Stimulated activated naive CD8-positive, alpha-beta T cell treated with anti-CD3 and anti-CD28 coated beads, Interleukin-15, amount 100 ng/mL, for 72 hours (primary cell): ENCODE data around the gene CEP170B.
"Not testable (repeated sequence)": the region's sequence is repeated elsewhere in the genome, so short reads cannot be mapped to it uniquely, and the experiment has no call there.

Source experiments
- ATAC-seq: fragments of 150-1000 bp; cut with Tn5 transposase; 2 replicates; pipeline ENCODE4 v1.10.0; 2021; ENCODE audit warnings: mild to moderate bottlenecking, moderate library complexity
- DNase-seq, 2 donors: peaks; one replicate each; pipeline ENCODE4 v3.0.0; 2021 to 2022
- H3K27ac Mint-ChIP-seq, 2 donors: one replicate each; pipeline ENCODE4 v1.8.0; 2022; ENCODE audit warnings: mild to moderate bottlenecking in 2 of 2, mixed read lengths in 2 of 2, moderate library complexity in 2 of 2
- H3K27me3 Mint-ChIP-seq: one replicate; pipeline ENCODE4 v1.8.0; 2022; ENCODE audit warnings: mixed read lengths
- H3K4me1 Mint-ChIP-seq: one replicate; pipeline ENCODE4 v1.8.0; 2022; ENCODE audit warnings: mild to moderate bottlenecking, mixed read lengths
- H3K4me3 Mint-ChIP-seq, 2 donors: one replicate each; pipeline ENCODE4 v1.8.0; 2022; ENCODE audit warnings: mild to moderate bottlenecking in 2 of 2, mixed read lengths in 2 of 2, moderate library complexity in 1 of 2
- H3K9me3 Mint-ChIP-seq, 2 donors: one replicate each; pipeline ENCODE4 v1.8.0; 2022; ENCODE audit warnings: mixed read lengths in 2 of 2

Gene CEP170B

DNA sequence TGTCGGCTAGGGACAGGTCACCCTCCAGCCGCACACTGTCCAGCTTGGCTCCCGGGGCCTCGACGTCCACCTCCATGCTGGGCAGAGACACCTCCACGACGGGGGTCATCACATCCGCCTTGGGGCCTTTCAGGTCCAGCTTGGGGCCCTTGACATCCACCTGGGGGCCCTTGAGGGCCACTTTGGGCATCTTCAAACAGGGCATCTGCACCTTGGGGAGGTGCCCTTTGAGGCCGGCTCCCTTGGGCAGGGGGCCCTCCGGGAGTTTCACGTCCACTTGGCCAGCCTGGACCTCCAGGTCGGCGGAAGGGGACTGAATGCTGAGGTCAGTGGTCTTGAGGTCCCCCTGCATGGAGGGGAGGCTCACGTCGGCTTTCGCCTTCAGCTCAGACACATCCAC lies 77.5 kb downstream of the CEP170B start:
- Mint-ChIP-seq H3K9me3 (no peaks in the 10 kb centered on the region), H3K4me3 (no peak overlapping the region), H3K27ac (no peak overlapping the region), H3K27me3 (peaks cover 27% of the 10 kb centered on the region), H3K4me1 (no peaks in the 10 kb centered on the region)
- DNase-seq (no peak), ATAC-seq (no peak)

DNA sequence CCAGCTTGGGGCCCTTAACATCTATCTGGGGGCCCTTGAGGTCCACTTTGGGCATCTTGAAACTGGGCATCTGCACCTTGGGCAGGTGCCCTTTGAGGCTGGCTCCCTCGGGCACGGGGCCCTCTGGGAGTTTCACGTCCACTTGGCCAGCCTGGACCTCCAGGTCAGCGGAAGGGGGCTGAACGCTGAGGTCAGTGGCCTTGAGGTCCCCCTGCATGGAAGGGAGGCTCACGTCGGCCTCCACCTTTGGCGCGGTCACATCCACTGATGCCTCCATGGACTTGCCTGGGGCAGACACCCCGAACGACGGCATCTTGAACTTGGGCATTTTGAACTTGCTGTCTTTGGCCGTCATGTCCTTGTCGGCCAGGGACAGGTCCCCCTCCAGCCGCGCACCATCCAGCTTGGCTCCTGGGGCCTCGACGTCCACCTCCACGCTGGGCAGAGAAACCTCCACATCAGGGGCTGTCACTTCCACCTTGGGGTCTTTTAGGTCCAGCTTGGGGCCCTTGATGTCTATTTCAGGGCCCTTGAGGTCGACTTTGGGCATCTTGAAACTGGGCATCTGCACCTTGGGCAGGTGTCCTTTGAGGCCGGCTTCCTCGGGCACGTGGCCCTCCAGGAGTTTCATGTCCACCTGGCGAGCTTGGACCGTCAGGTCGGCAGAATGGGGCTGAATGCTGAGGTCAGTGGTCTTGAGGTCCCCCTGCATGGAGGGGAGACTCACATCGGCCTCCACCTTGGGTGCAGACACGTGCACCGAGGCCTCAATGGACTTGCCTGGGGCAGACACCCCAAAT lies 78.3 kb downstream of the CEP170B start:
- H3K4me3 Mint-ChIP-seq, DNase-seq, ATAC-seq, H3K4me1 Mint-ChIP-seq, H3K9me3 Mint-ChIP-seq, H3K27ac Mint-ChIP-seq: not testable (repeated sequence)
- peaks cover 19% of the 10 kb centered on the region for H3K27me3 Mint-ChIP-seq

GRCh38 chr14:104944016-104944308 lies 78.9 kb downstream of the CEP170B start:
- not testable (repeated sequence) for ATAC-seq, DNase-seq, H3K27ac Mint-ChIP-seq, H3K9me3 Mint-ChIP-seq, H3K4me1 Mint-ChIP-seq, H3K4me3 Mint-ChIP-seq
- peaks cover 17% of the 10 kb centered on the region for H3K27me3 Mint-ChIP-seq

GRCh38 chr14:104944436-104945205 lies 79.6 kb downstream of the CEP170B start:
- H3K27me3 Mint-ChIP-seq = peaks cover 16% of the 10 kb centered on the region
- H3K4me3 Mint-ChIP-seq, H3K27ac Mint-ChIP-seq, H3K4me1 Mint-ChIP-seq, DNase-seq, ATAC-seq, H3K9me3 Mint-ChIP-seq: not testable (repeated sequence)

DNA sequence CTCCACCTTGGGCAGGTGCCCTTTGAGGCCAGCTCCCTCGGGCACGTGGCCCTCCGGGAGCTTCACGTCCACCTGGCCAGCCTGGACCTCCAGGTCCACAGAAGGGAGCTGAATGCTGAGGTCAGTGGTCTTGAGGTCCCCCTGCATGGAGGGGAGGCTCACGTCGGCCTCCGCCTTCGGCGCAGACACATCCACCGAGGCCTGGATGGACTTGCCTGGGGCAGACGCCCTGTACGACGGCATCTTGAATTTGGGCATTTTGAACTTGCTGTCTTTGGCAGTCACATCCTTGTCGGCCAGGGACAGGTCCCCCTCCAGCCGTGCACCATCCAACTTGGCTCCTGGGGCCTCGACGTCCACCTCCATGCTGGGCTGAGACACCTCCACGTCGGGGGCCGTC lies 80.2 kb downstream of the CEP170B start:
- H3K9me3 Mint-ChIP-seq, ATAC-seq, H3K4me1 Mint-ChIP-seq, H3K27ac Mint-ChIP-seq, H3K27me3 Mint-ChIP-seq, H3K4me3 Mint-ChIP-seq, DNase-seq: not testable (repeated sequence)
